Neural progenitor cell (in vitro differentiated cells): Measurements from ENCODE around the gene GPR3.

ENCODE experiments used
- EZH2 ChIP-seq: fragments of 200-600 bp; sonication (generic); IDR thresholded peaks from 2 replicates; pipeline ENCODE4 v1.6.1; 2017; ENCODE audit warnings: antibody characterized with exemption, mild to moderate bottlenecking, moderate library complexity
- EZH2phosphoT487 ChIP-seq: fragments of 200-600 bp; sonication (generic); IDR thresholded peaks from 2 replicates; pipeline ENCODE4 v1.6.1; 2017; ENCODE audit warnings: antibody characterized with exemption
- TF ChIP-seq, protein P1 (sequence below): fragments of 200-600 bp; sonication (generic); IDR thresholded peaks from 2 replicates; pipeline ENCODE4 v1.5.1; 2017; ENCODE audit warnings: antibody characterized with exemption, mild to moderate bottlenecking

DNA sequence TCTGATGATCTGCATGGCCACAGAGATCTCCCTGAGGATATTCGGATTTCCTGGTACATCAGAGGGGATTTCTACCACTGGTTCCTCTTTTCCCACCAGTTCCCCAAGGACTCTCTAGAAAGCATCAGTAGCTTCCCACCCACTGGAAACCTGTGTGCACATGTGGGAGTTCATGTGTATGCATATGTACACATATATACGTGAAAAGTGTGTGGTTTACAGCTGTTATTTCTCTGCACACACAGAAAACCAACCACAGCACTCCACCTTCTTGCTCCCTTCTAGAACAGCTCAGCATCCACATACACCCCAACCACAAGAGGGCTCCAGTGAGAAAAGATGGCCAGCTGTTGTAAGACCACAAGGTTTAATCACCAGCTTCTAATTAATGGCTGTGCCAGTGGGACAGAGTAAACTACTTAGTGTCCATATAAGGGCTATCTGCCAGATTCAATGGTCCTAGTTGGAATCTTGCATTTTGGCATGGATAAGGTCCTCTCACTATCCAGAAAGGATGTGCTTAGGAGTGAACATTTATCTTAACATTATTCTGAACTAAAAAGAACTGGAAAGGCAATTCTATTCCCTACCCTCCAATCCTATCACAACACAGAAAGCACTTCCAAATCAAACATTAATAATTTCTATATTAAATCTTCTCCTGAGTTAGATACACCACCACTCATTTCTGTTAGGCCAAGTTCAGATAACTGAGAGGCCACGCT, 24.1 kb downstream of the GPR3 start:
- TF ChIP-seq, protein P1, sequence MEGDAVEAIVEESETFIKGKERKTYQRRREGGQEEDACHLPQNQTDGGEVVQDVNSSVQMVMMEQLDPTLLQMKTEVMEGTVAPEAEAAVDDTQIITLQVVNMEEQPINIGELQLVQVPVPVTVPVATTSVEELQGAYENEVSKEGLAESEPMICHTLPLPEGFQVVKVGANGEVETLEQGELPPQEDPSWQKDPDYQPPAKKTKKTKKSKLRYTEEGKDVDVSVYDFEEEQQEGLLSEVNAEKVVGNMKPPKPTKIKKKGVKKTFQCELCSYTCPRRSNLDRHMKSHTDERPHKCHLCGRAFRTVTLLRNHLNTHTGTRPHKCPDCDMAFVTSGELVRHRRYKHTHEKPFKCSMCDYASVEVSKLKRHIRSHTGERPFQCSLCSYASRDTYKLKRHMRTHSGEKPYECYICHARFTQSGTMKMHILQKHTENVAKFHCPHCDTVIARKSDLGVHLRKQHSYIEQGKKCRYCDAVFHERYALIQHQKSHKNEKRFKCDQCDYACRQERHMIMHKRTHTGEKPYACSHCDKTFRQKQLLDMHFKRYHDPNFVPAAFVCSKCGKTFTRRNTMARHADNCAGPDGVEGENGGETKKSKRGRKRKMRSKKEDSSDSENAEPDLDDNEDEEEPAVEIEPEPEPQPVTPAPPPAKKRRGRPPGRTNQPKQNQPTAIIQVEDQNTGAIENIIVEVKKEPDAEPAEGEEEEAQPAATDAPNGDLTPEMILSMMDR, result peak; percentile 72
- TF ChIP-seq EZH2 (no peak), EZH2phosphoT487 (no peak)
